Thoracic aorta (tissue), 2 donors: ENCODE data around the gene ADGRG3. TPM values are rescaled to one million over a fixed set of nuclear protein-coding genes. Genes with fewer than 3 reads are reported as not detected.
"Not testable (repeated sequence)": the region's sequence is repeated elsewhere in the genome, so short reads cannot be mapped to it uniquely, and the experiment has no call there.

Experiments
- ATAC-seq: fragments of 150-250 bp; one replicate; pipeline ENCODE4 v1.8.0; 2017; ENCODE audit warnings: low read depth; ENCODE audit not compliant: insufficient number of reproducible peaks, low FRiP score
- DNase-seq: peaks from one replicate; pipeline ENCODE4 v3.0.0-alpha.2; 2020; ENCODE audit warnings: low spot score
- H3K27ac ChIP-seq, 2 donors: fragments of 200-600 bp; sonication (generic); 1 replicate in 1 of 2; 2 replicates in 1 of 2; pipeline ENCODE4 v1.5.1; 2016; ENCODE audit warnings: mild to moderate bottlenecking in 2 of 2, moderate library complexity in 2 of 2
- H3K27me3 ChIP-seq: fragments of 200-600 bp; sonication (generic); replicated peaks from 2 replicates; pipeline ENCODE4 v1.6.0; 2016; ENCODE audit warnings: mild to moderate bottlenecking; ENCODE audit not compliant: insufficient read depth
- H3K36me3 ChIP-seq: fragments of 200-600 bp; sonication (generic); one replicate; pipeline ENCODE4 v1.5.1; 2016
- H3K4me1 ChIP-seq, 2 donors: fragments of 200-600 bp; sonication (generic); 1 replicate in 1 of 2; 2 replicates in 1 of 2; pipeline versions ENCODE4 v1.5.1 to v1.6.0; 2016; ENCODE audit warnings: low read depth in 2 of 2, mild to moderate bottlenecking in 1 of 2; ENCODE audit not compliant: control insufficient read depth in 1 of 2
- H3K4me3 ChIP-seq: fragments of 200-600 bp; sonication (generic); 2 replicates; pipeline ENCODE4 v1.5.1; 2016; ENCODE audit warnings: mild to moderate bottlenecking
- H3K9me3 ChIP-seq: fragments of 200-600 bp; sonication (generic); 2 replicates; pipeline ENCODE4 v1.5.1; 2016
- total RNA-seq, 2 donors: library from RNA; depleted of rRNA; stranded (reverse); fragments of >200 nt; gene quantifications; one replicate each; pipeline versions ENCODE4 v1.1.0 to v1.2.3, GENCODE V29; 2016
- TF ChIP-seq, protein P1 (sequence below): fragments of 200-600 bp; sonication (generic); IDR thresholded peaks from one replicate; pipeline ENCODE4 v1.5.1; 2019; ENCODE audit warnings: antibody characterized with exemption

Gene ADGRG3
- total RNA-seq, 2 donors from 2014 or later, result 0.41 to 5.1 TPM

DNA sequence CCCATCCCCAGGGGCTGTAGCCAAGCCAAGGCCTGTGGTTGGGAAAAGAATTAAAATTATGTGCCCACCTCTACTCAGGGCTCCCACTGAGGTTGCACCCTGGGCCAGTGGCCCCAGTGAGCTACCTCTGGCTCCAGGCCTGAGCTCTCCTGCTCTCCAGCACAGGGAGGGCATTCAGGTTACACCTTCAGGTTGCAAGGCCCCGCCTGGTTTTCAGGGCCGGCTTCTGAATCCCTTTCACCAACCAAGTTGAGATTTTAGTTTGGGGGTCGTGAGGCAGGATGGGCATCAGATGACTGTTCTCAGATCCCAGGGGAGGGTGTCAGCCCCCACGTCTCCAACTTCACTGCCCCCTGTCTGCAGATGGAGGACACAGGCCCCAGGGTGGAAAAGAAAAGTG is 59.5 kb downstream of the ADGRG3 start:
- ATAC-seq (no peak), DNase-seq (no peak)
- Histone ChIP-seq H3K4me3 (no peak overlapping the region), H3K4me1 (no peaks in the 10 kb centered on the region), H3K27me3 (no peaks in the 10 kb centered on the region), H3K36me3 (no peaks in the 10 kb centered on the region), H3K9me3 (no peaks in the 10 kb centered on the region), H3K27ac (no peak overlapping the region)
- TF ChIP-seq, protein P1, sequence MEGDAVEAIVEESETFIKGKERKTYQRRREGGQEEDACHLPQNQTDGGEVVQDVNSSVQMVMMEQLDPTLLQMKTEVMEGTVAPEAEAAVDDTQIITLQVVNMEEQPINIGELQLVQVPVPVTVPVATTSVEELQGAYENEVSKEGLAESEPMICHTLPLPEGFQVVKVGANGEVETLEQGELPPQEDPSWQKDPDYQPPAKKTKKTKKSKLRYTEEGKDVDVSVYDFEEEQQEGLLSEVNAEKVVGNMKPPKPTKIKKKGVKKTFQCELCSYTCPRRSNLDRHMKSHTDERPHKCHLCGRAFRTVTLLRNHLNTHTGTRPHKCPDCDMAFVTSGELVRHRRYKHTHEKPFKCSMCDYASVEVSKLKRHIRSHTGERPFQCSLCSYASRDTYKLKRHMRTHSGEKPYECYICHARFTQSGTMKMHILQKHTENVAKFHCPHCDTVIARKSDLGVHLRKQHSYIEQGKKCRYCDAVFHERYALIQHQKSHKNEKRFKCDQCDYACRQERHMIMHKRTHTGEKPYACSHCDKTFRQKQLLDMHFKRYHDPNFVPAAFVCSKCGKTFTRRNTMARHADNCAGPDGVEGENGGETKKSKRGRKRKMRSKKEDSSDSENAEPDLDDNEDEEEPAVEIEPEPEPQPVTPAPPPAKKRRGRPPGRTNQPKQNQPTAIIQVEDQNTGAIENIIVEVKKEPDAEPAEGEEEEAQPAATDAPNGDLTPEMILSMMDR, result no peak

DNA sequence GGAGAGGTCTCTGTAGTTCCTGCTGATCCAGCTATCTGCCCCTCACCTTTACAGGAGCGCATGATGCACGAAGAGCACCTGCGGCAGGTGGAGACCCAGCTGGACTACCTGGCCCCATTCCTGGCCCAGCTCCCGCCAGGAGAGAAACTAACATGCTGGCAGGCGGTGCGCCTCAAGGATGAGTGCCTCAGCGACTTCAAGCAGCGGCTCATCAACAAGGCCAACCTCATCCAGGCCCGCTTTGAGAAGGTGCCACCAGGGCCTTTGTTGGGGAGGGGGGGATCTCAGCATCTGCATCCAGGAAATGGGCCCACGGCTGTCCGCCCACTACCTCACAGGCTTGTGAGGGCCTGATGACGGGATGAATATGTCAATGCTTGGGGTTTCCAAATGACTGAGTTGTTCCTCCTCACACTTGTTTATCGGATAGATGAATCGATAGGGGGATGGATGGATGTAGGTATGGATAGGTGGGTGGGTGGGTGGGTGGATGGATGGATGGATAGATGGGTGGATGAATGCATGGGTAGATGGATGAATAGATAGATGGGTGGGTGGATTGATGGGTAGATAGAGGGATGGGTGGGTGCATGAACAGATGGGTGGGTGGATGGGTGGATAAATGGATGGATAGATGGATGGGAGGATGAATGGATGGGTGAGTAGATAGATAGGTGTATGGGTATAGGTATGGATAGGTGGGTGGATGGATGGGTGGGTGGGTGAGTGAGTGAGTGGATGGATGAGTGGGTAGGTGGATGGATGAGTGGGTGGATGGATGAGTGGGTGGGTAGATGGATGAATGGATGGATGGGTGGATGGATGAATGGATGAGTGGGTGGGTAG is 60.5 kb downstream of the ADGRG3 start:
- TF ChIP-seq, protein P1, result no peak
- Histone ChIP-seq H3K4me3 (no peak overlapping the region), H3K4me1 (no peaks in the 10 kb centered on the region), H3K36me3 (no peaks in the 10 kb centered on the region), H3K9me3 (no peaks in the 10 kb centered on the region), H3K27ac (no peak overlapping the region), H3K27me3 (no peaks in the 10 kb centered on the region)
- ATAC-seq (no peak), DNase-seq (no peak)

- ATAC-seq, result no peak
Observed at GRCh38 chr16:57729182-57729484, 61.0 kb downstream of the ADGRG3 start.

DNA sequence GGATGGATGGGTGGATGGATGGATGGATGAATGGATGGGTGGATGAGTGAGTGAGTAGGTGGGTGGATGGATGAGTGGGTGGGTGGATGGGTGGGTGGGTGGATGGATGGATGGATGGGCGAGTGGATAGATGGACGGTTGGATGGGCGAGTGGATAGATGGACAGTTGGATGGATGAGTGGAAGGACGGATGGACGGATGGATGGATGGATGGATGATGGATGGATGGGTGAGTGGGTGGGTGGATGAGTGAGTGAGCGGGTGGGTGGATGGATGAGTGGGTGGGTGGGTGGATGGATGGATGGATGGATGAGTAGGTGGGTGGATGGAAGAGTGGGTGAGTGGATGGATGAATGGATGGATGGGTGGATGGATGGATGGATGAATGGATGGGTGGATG is 61.7 kb downstream of the ADGRG3 start:
- not testable (repeated sequence) for ATAC-seq, DNase-seq, H3K36me3 ChIP-seq, H3K4me3 ChIP-seq, H3K27ac ChIP-seq, H3K9me3 ChIP-seq, H3K4me1 ChIP-seq, H3K27me3 ChIP-seq

More at GRCh38 chr16:57729182-57729484, 61.0 kb downstream of the ADGRG3 start:
- H3K36me3 ChIP-seq, result no peaks in the 10 kb centered on the region
- H3K9me3 ChIP-seq, result no peaks in the 10 kb centered on the region
- TF ChIP-seq, protein P1, result no peak
- H3K4me3 ChIP-seq, result no peak overlapping the region
- DNase-seq, result no peak
- no peaks in the 10 kb centered on the region for H3K27me3 ChIP-seq
- no peak overlapping the region for H3K27ac ChIP-seq
- peaks cover 0 to under 1% of the 10 kb centered on the region in 2 donors for H3K4me1 ChIP-seq

DNA sequence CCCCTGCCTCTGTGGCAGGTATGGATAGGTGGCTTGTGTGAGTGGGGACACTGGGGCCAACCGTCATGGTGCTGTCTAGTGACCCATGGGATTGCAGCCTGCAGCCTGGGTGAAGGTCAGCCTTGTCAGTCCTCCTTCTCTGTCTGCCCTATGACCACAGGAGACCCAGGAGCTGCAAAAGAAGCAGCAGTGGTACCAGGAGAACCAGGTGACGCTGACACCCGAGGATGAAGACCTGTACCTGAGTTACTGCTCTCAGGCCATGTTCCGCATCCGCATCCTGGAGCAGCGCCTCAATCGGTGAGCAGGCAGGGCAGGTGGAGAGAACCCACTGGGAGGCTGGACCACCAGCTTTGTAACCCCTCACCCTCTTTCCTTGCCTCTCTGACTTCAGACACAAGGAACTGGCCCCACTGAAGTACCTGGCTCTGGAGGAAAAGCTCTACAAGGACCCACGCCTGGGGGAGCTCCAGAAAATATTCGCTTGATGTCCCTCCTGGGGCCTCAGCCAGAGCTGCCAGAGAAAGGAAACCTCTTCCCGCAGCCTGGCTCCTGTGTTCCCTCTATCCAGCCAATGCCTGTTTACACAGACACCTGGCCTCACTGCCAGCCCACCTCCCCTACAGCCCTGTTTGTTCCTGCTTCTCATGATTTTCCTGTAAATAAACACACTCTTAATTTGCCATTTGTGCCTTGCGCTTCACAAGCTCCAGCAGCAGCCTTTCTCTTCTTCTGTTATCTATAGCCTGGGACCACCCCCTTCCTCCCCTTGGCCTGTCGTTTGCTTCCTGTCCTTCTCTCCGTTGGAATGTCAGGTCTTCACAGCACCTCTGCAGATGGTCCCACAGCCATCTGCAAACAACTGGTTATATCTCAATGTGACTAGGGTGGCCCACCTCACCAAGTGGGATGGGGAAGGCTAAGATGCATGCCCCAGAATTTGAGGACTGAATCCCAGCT is 62.9 kb downstream of the ADGRG3 start:
- no peaks in the 10 kb centered on the region for H3K27me3 ChIP-seq
- H3K9me3 ChIP-seq, result no peaks in the 10 kb centered on the region
- TF ChIP-seq, protein P1, result no peak
- no peak overlapping the region for H3K27ac ChIP-seq
- no peaks in the 10 kb centered on the region for H3K36me3 ChIP-seq
- ATAC-seq (no peak), DNase-seq (no peak)
- H3K4me1 ChIP-seq, result peaks cover 3 to 10% of the 10 kb centered on the region in 2 donors
- no peak overlapping the region for H3K4me3 ChIP-seq
